Breast epithelium (tissue), 4 donors: ENCODE measurements around the gene AFP. TPM values are rescaled to one million over a fixed set of nuclear protein-coding genes. Genes with fewer than 3 reads are reported as not detected.

ENCODE experiments used
- DNase-seq, 2 donors: peaks; one replicate each; pipeline ENCODE4 v3.0.0-alpha.2; 2019; ENCODE audit warnings: low spot score in 2 of 2
- H3K27ac ChIP-seq, 2 donors: fragments of 200-600 bp; sonication (generic) in 1 of 2; one replicate each; pipeline ENCODE4 v1.5.1; 2016 to 2019; ENCODE audit warnings: mild to moderate bottlenecking in 1 of 2
- H3K27me3 ChIP-seq, 2 donors: fragments of 200-600 bp; sonication (generic) in 1 of 2; one replicate each; pipeline versions ENCODE4 v1.5.1 to v1.6.0; 2017 to 2019; ENCODE audit warnings: control low read depth in 1 of 2, mild to moderate bottlenecking in 1 of 2
- H3K36me3 ChIP-seq: fragments of 200-600 bp; one replicate; pipeline ENCODE4 v1.5.1; 2019
- H3K4me1 ChIP-seq, 2 donors: fragments of 200-600 bp; sonication (generic); one replicate each; pipeline ENCODE4 v1.5.1; 2016 to 2019; ENCODE audit warnings: control low read depth in 1 of 2
- H3K4me3 ChIP-seq, 3 donors: fragments of 200-600 bp; sonication (generic); 1 replicate in 2 of 3; 2 replicates in 1 of 3; pipeline ENCODE4 v1.5.1; 2016 to 2019; ENCODE audit warnings: mild to moderate bottlenecking in 3 of 3, moderate library complexity in 2 of 3
- H3K9me3 ChIP-seq, 2 donors: fragments of 200-600 bp; sonication (generic) in 1 of 2; one replicate each; pipeline ENCODE4 v1.5.1; 2016 to 2019; ENCODE audit warnings: control low read depth in 1 of 2
- POLR2A ChIP-seq: fragments of 450-650 bp; IDR thresholded peaks from one replicate; pipeline ENCODE4 v1.6.1; 2016; ENCODE audit warnings: antibody characterized with exemption, mild to moderate bottlenecking, moderate library complexity
- POLR2AphosphoS5 ChIP-seq, 3 donors: sonication (generic); formaldehyde crosslinking; IDR thresholded peaks; one replicate each; pipeline ENCODE4 v1.6.1; 2017; ENCODE audit warnings: antibody characterized with exemption in 3 of 3
- intact Hi-C: fragments of 100-400 bp; cut with DNase I; formaldehyde crosslinking; loops from one replicate; pipeline ENCODE4 v1.15.1; 2023; ENCODE audit warnings: low total_unique reads
- total RNA-seq, 3 donors: library from RNA; depleted of rRNA; stranded (reverse); fragments of >200 nt; gene quantifications; one replicate each; pipeline ENCODE4 v1.1.0, GENCODE V29; 2016
- TF ChIP-seq, protein P1 (sequence below), 3 donors: fragments of 450-650 bp; IDR thresholded peaks; one replicate each; pipeline ENCODE4 v1.5.1; 2016 to 2017; ENCODE audit warnings: antibody characterized with exemption in 3 of 3, mild to moderate bottlenecking in 3 of 3, moderate library complexity in 3 of 3

Gene AFP
- total RNA-seq, 3 donors from 2014 or later = 3.2 TPM; not detected in 2

DNA sequence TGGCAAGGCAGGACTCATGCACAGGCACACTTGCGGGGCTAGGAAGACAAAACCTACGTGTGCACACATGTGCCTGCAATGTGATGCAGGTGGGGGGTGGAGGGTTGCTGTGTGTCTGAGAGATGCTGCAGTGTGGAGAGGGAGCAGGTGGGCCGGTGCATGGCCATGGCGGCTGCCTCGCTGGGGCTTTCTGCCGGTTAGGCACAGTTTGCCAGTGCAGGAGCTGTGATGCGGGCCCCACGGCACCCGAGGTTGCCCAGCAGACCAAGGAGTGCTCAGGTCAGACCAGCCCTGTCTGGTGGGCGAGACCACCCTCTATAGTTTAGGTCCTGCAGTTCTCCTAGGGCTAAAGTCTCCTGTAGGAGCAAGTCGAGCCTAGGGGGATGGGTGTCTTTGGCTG, 41.2 kb downstream of the AFP start:
- DNase-seq = no peak
- no peak overlapping the region for H3K4me3 ChIP-seq
- H3K27ac ChIP-seq = no peak overlapping the region
- intact Hi-C loops = no loop called here
- H3K4me1 ChIP-seq = no peaks in the 10 kb centered on the region
- H3K9me3 ChIP-seq = peaks cover 7 to 17% of the 10 kb centered on the region in 2 donors
- no peaks in the 10 kb centered on the region for H3K27me3 ChIP-seq
- no peaks in the 10 kb centered on the region for H3K36me3 ChIP-seq
- no peak for TF ChIP-seq POLR2AphosphoS5 (IDR thresholded peaks at IDR 0.05)
- TF ChIP-seq POLR2A = no peak
- TF ChIP-seq, protein P1, sequence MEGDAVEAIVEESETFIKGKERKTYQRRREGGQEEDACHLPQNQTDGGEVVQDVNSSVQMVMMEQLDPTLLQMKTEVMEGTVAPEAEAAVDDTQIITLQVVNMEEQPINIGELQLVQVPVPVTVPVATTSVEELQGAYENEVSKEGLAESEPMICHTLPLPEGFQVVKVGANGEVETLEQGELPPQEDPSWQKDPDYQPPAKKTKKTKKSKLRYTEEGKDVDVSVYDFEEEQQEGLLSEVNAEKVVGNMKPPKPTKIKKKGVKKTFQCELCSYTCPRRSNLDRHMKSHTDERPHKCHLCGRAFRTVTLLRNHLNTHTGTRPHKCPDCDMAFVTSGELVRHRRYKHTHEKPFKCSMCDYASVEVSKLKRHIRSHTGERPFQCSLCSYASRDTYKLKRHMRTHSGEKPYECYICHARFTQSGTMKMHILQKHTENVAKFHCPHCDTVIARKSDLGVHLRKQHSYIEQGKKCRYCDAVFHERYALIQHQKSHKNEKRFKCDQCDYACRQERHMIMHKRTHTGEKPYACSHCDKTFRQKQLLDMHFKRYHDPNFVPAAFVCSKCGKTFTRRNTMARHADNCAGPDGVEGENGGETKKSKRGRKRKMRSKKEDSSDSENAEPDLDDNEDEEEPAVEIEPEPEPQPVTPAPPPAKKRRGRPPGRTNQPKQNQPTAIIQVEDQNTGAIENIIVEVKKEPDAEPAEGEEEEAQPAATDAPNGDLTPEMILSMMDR (IDR thresholded peaks at IDR 0.05) = no peak

DNA sequence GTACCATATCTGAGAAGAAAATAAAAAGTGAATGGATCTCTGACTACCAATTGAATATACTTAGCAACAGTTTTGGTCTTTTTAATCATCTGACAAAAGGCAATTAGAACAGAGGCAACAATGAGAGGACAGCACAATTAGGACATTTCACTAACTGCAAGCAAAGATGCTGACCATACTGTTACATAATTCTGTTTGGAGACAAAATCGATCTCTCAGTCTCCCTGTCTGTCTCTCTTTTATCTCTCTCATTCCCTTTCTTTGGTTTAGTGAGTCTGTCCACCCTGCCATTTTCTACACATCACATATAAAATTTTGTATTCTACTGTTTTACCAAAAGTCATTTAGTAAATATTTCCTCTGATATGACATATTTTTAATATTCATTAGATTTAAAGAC, 43.3 kb downstream of the AFP start:
- Histone ChIP-seq H3K4me1 (no peaks in the 10 kb centered on the region), H3K36me3 (no peaks in the 10 kb centered on the region), H3K27ac (no peak overlapping the region), H3K9me3 (peaks cover 7 to 10% of the 10 kb centered on the region in 2 donors), H3K27me3 (no peaks in the 10 kb centered on the region), H3K4me3 (no peak overlapping the region)
- DNase-seq = no peak
- intact Hi-C loops = no loop called here
- TF ChIP-seq POLR2A = no peak
- TF ChIP-seq POLR2AphosphoS5 (IDR thresholded peaks at IDR 0.05) = no peak
- TF ChIP-seq, protein P1 (IDR thresholded peaks at IDR 0.05) = no peak

DNA sequence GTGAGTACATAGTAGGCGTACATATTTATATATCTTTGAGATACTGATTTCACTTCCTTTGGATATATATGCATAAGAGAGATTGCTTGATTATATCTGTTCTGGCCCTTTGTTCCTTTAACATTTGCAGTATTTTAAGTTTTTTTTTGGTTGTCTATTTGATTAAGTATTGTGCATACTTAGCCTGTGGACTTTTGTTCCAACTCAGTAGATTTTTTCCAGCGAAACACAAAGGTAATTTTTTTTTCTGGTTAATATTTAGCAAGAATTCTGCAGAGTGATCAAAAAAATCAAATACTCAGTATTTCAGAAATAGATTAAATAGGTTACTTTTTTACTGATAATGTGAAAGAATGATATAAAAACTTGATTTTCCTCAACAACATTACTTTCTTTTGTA, 45.3 kb downstream of the AFP start, which contains the start of gene AFM:
Gene AFM (plus strand): TSS at position 388 of the 400 bp plus-strand sequence. CDS start 31 bp downstream, outside the sequence.
- Histone ChIP-seq H3K4me1 (no peaks in the 10 kb centered on the region), H3K9me3 (no peaks in the 10 kb centered on the region), H3K4me3 (no peak within 1 kb of the TSS), H3K27ac (no peak within 1 kb of the TSS), H3K27me3 (no peaks in the 10 kb centered on the region), H3K36me3 (no peaks in the 10 kb centered on the region)
- intact Hi-C loops = no loop called here
- TF ChIP-seq POLR2AphosphoS5 (IDR thresholded peaks at IDR 0.05) (no peak), POLR2A (no peak)
- TF ChIP-seq, protein P1 (IDR thresholded peaks at IDR 0.05) = no peak
- no peak for DNase-seq

DNA sequence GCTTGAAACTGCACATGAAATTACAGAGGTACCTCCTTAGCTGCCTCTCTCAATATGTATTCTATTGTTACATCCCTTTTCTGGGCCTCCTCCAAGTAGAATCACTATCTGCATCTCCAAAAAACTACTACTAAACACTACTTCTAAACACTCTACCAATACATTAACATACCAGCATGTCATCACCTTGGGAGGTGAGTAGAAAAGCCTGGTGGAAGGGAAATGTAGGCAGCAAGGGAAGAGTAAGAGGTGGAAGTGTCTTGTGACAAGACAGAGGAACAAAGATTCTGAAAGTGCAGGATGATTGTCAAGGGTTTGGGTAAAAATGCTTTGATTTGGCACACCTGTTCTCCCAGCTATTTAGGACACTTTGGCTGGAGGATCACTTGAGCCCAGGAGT, 49.1 kb downstream of the AFP start:
- TF ChIP-seq POLR2A = no peak
- no peak for TF ChIP-seq POLR2AphosphoS5 (IDR thresholded peaks at IDR 0.05)
- TF ChIP-seq, protein P1 (IDR thresholded peaks at IDR 0.05) = no peak
- Histone ChIP-seq H3K36me3 (no peaks in the 10 kb centered on the region), H3K27me3 (no peaks in the 10 kb centered on the region), H3K4me3 (no peak overlapping the region), H3K9me3 (no peaks in the 10 kb centered on the region), H3K27ac (no peak overlapping the region), H3K4me1 (no peaks in the 10 kb centered on the region)
- no peak for DNase-seq
- intact Hi-C loops = no loop called here

DNA sequence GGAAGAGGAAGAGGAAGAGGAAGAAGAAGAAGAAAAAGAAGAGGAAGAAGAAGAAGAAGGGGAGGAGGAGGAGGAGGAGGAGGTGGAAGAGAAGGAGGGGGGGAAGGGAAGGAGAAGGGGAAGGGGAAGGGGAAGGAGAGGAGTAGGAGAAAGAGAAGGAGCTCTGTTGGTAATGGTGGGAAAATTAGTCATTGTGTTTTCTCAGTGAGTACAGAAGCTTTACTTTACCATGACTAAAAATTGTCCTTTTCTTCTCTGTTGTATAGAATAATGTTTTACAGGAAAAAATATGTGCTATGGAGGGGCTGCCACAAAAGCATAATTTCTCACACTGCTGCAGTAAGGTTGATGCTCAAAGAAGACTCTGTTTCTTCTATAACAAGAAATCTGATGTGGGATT, 49.6 kb downstream of the AFP start:
- DNase-seq = no peak
- H3K27ac ChIP-seq = no peak overlapping the region
- no peaks in the 10 kb centered on the region for H3K9me3 ChIP-seq
- TF ChIP-seq POLR2AphosphoS5 (IDR thresholded peaks at IDR 0.05) = no peak
- no peak for TF ChIP-seq POLR2A
- TF ChIP-seq, protein P1 (IDR thresholded peaks at IDR 0.05) = no peak
- no peaks in the 10 kb centered on the region for H3K4me1 ChIP-seq
- H3K4me3 ChIP-seq = no peak overlapping the region
- intact Hi-C loops = no loop called here
- H3K27me3 ChIP-seq = no peaks in the 10 kb centered on the region
- H3K36me3 ChIP-seq = no peaks in the 10 kb centered on the region
